Neutrophil (primary cell): Measurements from ENCODE around the gene CABCOCO1.

Experiments
- H3K27ac ChIP-seq: fragments of 200-600 bp; sonication (generic); 2 replicates; pipeline ENCODE4 v1.5.1; 2016; ENCODE audit warnings: mild to moderate bottlenecking, moderate library complexity
- H3K27me3 ChIP-seq: fragments of 200-600 bp; sonication (generic); 2 replicates; pipeline ENCODE4 v1.6.0; 2016; ENCODE audit warnings: mild to moderate bottlenecking
- H3K36me3 ChIP-seq: fragments of 200-600 bp; sonication (generic); 2 replicates; pipeline ENCODE4 v1.5.1; 2017
- H3K4me1 ChIP-seq, 2 experiments: fragments of 200-600 bp in 1 of 2; sonication (generic) in 1 of 2; 1 replicate in 1 of 2; 2 replicates in 1 of 2; pipeline versions ENCODE4 v1.5.1 to v1.6.1; 2013 to 2016; ENCODE audit warnings: low read depth in 1 of 2, low read length in 1 of 2, mild to moderate bottlenecking in 1 of 2, moderate library complexity in 1 of 2; ENCODE audit not compliant: control insufficient read depth in 1 of 2, insufficient read depth in 1 of 2
- H3K4me3 ChIP-seq, 2 experiments: fragments of 200-600 bp in 1 of 2; sonication (generic) in 1 of 2; 1 replicate in 1 of 2; 2 replicates in 1 of 2; pipeline ENCODE4 v1.5.1; 2013 to 2016; ENCODE audit warnings: low read depth in 1 of 2, low read length in 1 of 2, mild to moderate bottlenecking in 1 of 2, moderate library complexity in 1 of 2
- H3K9me3 ChIP-seq: fragments of 200-600 bp; sonication (generic); 2 replicates; pipeline ENCODE4 v1.5.1; 2016
- CTCF ChIP-seq: fragments of 200-600 bp; sonication (generic); IDR thresholded peaks from 2 replicates; pipeline ENCODE4 v1.5.1; 2016; ENCODE audit warnings: antibody characterized with exemption

The CABCOCO1 gene

GRCh38 chr10:61628151-61628874 is 34.4 kb upstream of the CABCOCO1 start:
- no peaks in the 10 kb centered on the region for H3K36me3 ChIP-seq
- TF ChIP-seq CTCF: no peak
- no peaks in the 10 kb centered on the region for H3K4me1 ChIP-seq
- no peak overlapping the region for H3K4me3 ChIP-seq
- H3K9me3 ChIP-seq: no peaks in the 10 kb centered on the region
- H3K27ac ChIP-seq: no peak overlapping the region
- no peaks in the 10 kb centered on the region for H3K27me3 ChIP-seq

- no peak for TF ChIP-seq CTCF
- Histone ChIP-seq H3K9me3 (no peaks in the 10 kb centered on the region), H3K36me3 (no peaks in the 10 kb centered on the region), H3K27ac (no peak overlapping the region), H3K4me3 (no peak overlapping the region), H3K4me1 (no peaks in the 10 kb centered on the region), H3K27me3 (no peaks in the 10 kb centered on the region)
These were observed 33.7 kb upstream of the CABCOCO1 start for GRCh38 chr10:61628875-61629513.

GRCh38 chr10:61629576-61629975 is 33.2 kb upstream of the CABCOCO1 start:
- no peaks in the 10 kb centered on the region for H3K9me3 ChIP-seq
- no peaks in the 10 kb centered on the region for H3K27me3 ChIP-seq
- H3K27ac ChIP-seq: no peak overlapping the region
- no peak overlapping the region for H3K4me3 ChIP-seq
- H3K36me3 ChIP-seq: no peaks in the 10 kb centered on the region
- no peak for TF ChIP-seq CTCF
- H3K4me1 ChIP-seq: no peaks in the 10 kb centered on the region

- Histone ChIP-seq H3K4me3 (no peak overlapping the region), H3K9me3 (no peaks in the 10 kb centered on the region), H3K4me1 (no peaks in the 10 kb centered on the region), H3K27me3 (no peaks in the 10 kb centered on the region), H3K36me3 (no peaks in the 10 kb centered on the region), H3K27ac (no peak overlapping the region)
- TF ChIP-seq CTCF: no peak
These were observed 30.6 kb upstream of the CABCOCO1 start for GRCh38 chr10:61632057-61632670.

- Histone ChIP-seq H3K27me3 (no peaks in the 10 kb centered on the region), H3K9me3 (no peaks in the 10 kb centered on the region), H3K4me3 (no peak overlapping the region), H3K4me1 (no peaks in the 10 kb centered on the region), H3K27ac (no peak overlapping the region), H3K36me3 (no peaks in the 10 kb centered on the region)
- no peak for TF ChIP-seq CTCF
These were observed 29.1 kb upstream of the CABCOCO1 start for GRCh38 chr10:61633665-61634064.
